Naive B cell (primary cell): ENCODE measurements around the gene COBL. TPM values are rescaled to one million over a fixed set of nuclear protein-coding genes. Genes with fewer than 3 reads are reported as not detected.

Source experiments
- ATAC-seq, 2 donors: fragments of 150-1000 bp; cut with Tn5 transposase; 2 replicates each; pipeline ENCODE4 v1.10.0; 2021; ENCODE audit warnings: low read depth in 2 of 2, mild to moderate bottlenecking in 2 of 2, moderate library complexity in 2 of 2
- DNase-seq: peaks from one replicate; pipeline ENCODE4 v3.0.0; 2022
- H3K27ac Mint-ChIP-seq, 6 donors: one replicate each; pipeline ENCODE4 v1.8.0; 2020 to 2022; ENCODE audit warnings: mild to moderate bottlenecking in 6 of 6, mixed read lengths in 6 of 6, moderate library complexity in 5 of 6, inconsistent platforms in 2 of 6
- H3K27me3 Mint-ChIP-seq, 3 donors: one replicate each; pipeline ENCODE4 v1.8.0; 2021 to 2022; ENCODE audit warnings: mixed read lengths in 3 of 3, mild to moderate bottlenecking in 1 of 3
- H3K36me3 Mint-ChIP-seq, 2 donors: one replicate each; pipeline ENCODE4 v1.8.0; 2020 to 2022; ENCODE audit warnings: mixed read lengths in 2 of 2, inconsistent platforms in 1 of 2, mild to moderate bottlenecking in 1 of 2
- H3K4me1 Mint-ChIP-seq, 3 donors: one replicate each; pipeline ENCODE4 v1.8.0; 2020 to 2022; ENCODE audit warnings: mixed read lengths in 3 of 3, inconsistent platforms in 1 of 3, mild to moderate bottlenecking in 1 of 3, moderate library complexity in 1 of 3
- H3K4me3 Mint-ChIP-seq, 8 donors: one replicate each; pipeline ENCODE4 v1.8.0; 2020 to 2022; ENCODE audit warnings: mild to moderate bottlenecking in 8 of 8, mixed read lengths in 8 of 8, moderate library complexity in 8 of 8, inconsistent platforms in 2 of 8
- H3K9me3 Mint-ChIP-seq, 7 donors: one replicate each; pipeline ENCODE4 v1.8.0; 2020 to 2022; ENCODE audit warnings: mixed read lengths in 7 of 7, mild to moderate bottlenecking in 5 of 7, inconsistent platforms in 2 of 7, moderate library complexity in 1 of 7
- polyA plus RNA-seq, 6 donors: library from polyadenylated mRNA; unstranded; fragments of 300-500 nt; fragmentation: Illumina TruSeq; gene quantifications; one replicate each; pipeline ENCODE4 v1.2.3, GENCODE V29; 2021; ENCODE audit warnings: low read depth in 6 of 6

COBL gene
- polyA plus RNA-seq, 6 donors from 2014 or later: not detected

DNA sequence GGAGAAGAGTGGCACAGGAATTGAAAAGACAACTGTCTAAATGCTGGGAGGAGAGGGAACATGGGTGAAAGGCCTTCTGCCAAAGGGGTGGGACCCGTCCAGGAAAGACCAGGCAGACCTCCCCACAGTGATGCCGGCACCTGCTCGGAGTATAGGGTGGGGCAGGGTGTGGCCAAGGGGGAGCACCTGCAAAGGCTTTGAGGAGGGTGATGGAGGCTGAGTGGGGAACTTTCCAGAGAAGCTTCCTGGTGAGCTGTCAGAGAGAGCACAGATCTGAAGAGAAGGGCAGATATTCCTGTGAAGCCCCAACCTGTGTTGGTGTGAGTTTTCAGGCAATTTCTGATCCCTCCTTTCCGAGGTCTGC lies 270.5 kb downstream of the COBL start:
- Mint-ChIP-seq H3K27ac (no peak overlapping the region), H3K9me3 (no peaks in the 10 kb centered on the region), H3K4me3 (no peak overlapping the region), H3K36me3 (no peaks in the 10 kb centered on the region), H3K4me1 (no peaks in the 10 kb centered on the region), H3K27me3 (no peaks in the 10 kb centered on the region)
- ATAC-seq: no peak
- DNase-seq: no peak

DNA sequence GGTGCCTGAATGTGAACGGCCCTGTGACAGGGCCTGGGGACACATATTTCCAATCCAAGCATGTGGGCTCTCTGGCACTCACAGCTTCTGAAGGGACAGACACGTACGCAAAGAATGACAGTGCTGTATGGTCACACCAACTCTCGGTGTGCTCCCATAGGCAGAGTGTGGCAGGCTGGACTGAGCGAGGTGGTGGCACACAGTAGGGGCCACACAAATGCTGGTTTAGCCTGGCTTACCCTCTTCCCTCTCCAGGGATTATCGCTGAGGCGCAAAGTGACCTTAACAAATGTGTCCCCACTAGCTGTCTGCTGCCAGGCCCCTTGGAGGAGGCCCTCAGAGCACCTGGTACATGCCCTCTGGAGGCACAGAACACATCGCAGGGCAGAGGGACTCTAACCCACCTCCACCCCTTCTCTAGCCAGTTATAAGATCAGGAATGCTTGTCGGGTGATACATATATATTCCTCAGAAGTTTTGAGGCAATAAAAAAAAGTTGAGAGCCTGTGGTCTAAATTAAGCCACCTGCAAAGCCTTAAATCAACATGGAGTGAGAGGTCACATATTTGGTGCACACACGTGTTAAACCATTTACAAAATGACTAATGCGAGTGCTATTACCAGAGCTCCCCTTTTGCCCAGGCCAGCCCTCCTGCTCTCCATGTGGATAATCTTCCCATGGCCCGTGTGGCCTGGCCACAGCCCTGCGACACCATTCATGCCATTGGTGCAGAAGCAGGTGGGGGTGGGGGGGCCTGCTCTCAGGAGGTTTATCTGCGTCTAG lies 271.1 kb downstream of the COBL start:
- DNase-seq (no peak), ATAC-seq (no peak)
- Mint-ChIP-seq H3K27ac (no peak overlapping the region), H3K27me3 (no peaks in the 10 kb centered on the region), H3K4me3 (no peak overlapping the region), H3K9me3 (no peaks in the 10 kb centered on the region), H3K4me1 (no peaks in the 10 kb centered on the region), H3K36me3 (no peaks in the 10 kb centered on the region)

DNA sequence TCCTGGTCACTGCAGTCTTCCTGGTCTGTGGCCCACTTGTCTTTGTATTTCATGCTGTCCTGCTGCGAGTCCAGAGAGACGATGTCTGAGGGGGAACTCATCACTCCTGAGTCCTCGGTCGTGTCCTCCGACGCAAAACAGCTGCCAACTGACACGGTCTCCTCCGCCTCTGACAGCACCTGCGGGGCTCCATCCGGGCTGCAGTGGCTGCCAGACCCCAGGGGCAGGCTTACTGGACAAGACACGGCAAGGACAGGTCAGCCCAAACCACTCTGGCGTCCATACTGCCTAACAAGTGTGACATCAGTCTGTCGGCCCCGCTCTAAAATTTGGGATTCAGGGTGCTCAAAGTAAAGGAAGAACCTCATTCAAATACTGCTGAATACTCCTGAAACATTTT lies 273.1 kb downstream of the COBL start:
- no peaks in the 10 kb centered on the region for H3K9me3 Mint-ChIP-seq
- no peaks in the 10 kb centered on the region for H3K4me1 Mint-ChIP-seq
- DNase-seq (no peak), ATAC-seq (no peak)
- H3K27me3 Mint-ChIP-seq: no peaks in the 10 kb centered on the region
- H3K4me3 Mint-ChIP-seq: no peak overlapping the region
- H3K36me3 Mint-ChIP-seq: no peaks in the 10 kb centered on the region
- no peak overlapping the region for H3K27ac Mint-ChIP-seq

DNA sequence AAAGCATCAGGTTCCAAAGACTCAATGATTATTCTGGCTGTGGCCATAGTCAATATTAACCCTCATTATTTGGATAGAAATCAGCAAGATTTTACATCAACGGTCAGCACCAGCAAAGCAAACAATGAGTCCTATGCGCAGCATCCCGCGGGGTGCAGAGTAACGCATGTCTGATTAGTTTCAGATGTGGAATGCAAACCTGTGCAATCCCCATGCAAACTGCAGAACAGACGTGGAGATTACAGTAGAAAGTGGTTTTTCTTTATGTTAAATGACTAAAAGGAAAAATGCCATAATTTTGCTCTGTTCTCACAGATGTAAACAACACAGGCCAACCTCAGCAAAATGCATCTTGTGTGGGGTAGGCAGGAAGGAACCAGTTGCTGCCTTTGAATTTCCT lies 275.8 kb downstream of the COBL start:
- Mint-ChIP-seq H3K27ac (no peak overlapping the region), H3K27me3 (no peaks in the 10 kb centered on the region), H3K36me3 (no peaks in the 10 kb centered on the region), H3K9me3 (no peaks in the 10 kb centered on the region), H3K4me3 (peak overlapping the region in 1 of 8 donors; percentile 68), H3K4me1 (no peaks in the 10 kb centered on the region)
- ATAC-seq (no peak), DNase-seq (no peak)

DNA sequence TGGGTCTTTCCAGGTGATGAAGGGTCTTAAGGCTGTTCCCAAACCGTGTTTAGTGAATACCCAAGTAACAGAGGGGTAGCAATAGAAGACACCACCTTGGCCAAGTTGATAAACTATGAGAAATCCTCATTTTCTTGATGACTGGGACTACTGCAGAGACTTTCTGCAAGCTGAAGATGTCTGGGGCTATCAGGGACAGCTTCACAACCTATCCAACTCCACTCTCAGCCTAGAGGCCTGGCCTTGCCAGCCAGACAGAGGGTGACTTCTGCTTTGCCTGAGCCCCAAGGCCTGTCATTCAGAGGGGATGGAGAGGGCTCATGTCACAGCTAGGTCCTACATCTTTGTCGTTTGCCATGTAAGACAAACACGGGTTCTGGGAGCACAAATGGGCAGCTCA lies 278.0 kb downstream of the COBL start:
- H3K27me3 Mint-ChIP-seq: no peaks in the 10 kb centered on the region
- ATAC-seq: no peak
- H3K9me3 Mint-ChIP-seq: no peaks in the 10 kb centered on the region
- no peaks in the 10 kb centered on the region for H3K36me3 Mint-ChIP-seq
- H3K4me1 Mint-ChIP-seq: no peaks in the 10 kb centered on the region
- no peak overlapping the region for H3K27ac Mint-ChIP-seq
- no peak for DNase-seq
- H3K4me3 Mint-ChIP-seq: no peak overlapping the region

DNA sequence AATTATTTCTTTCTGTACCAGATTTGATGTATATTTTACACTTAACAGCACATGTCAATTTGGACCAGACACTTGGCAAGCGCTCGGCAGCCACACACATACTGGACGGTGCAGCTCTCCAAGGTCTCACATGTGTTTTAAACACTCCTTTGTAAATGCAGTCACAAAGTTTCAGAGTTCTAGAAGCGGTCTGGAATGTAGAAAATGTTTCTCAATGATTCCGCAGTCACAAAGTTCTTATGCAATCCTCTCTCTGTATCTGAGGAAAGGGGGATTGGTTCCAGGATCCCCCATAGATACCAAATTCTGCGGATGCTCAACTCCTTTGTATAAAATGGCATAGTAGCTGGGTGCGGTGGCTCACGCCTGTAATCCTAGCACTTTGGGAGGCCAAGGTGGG lies 280.9 kb downstream of the COBL start:
- Mint-ChIP-seq H3K9me3 (no peaks in the 10 kb centered on the region), H3K36me3 (no peaks in the 10 kb centered on the region), H3K4me3 (no peak overlapping the region), H3K27ac (no peak overlapping the region), H3K27me3 (no peaks in the 10 kb centered on the region), H3K4me1 (no peaks in the 10 kb centered on the region)
- no peak for DNase-seq
- no peak for ATAC-seq

DNA sequence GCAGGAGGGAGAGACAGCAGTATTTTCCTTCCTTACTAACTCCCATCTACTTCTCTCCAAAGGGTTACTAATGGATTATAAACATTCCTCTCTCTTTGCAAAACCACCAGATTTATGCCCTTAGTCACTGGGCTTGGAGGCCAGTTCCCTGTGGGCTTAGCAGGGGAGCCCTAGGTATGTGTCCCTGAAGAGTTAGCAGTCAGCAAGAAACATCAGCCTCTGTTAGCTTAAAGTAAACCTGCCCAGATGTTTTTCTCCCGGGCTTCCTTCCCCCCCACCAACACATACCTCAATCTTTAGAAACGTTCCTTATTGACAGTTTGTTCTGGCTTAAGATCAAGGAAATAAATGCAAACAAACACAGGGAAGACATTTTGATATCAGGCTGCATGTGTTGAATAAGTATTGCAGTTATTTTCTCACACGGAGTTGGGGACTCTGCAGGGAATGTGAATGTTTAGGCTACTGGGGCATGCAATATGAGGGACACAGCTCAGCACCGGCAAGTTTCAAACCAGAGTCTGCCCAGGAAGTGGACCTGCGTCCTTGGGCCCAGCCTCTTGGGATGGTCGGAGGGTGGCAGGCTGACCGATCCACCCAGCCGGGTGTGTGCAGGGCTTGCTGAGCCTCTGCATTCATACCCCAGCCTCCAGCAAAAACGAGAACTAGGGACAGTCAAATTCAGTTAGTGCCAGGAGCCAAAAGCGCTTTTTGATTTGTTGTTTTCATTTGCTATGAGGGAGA lies 281.9 kb downstream of the COBL start:
- H3K36me3 Mint-ChIP-seq: no peaks in the 10 kb centered on the region
- no peak overlapping the region for H3K4me3 Mint-ChIP-seq
- no peaks in the 10 kb centered on the region for H3K4me1 Mint-ChIP-seq
- DNase-seq (no peak), ATAC-seq (no peak)
- H3K27ac Mint-ChIP-seq: no peak overlapping the region
- no peaks in the 10 kb centered on the region for H3K27me3 Mint-ChIP-seq
- H3K9me3 Mint-ChIP-seq: no peaks in the 10 kb centered on the region

DNA sequence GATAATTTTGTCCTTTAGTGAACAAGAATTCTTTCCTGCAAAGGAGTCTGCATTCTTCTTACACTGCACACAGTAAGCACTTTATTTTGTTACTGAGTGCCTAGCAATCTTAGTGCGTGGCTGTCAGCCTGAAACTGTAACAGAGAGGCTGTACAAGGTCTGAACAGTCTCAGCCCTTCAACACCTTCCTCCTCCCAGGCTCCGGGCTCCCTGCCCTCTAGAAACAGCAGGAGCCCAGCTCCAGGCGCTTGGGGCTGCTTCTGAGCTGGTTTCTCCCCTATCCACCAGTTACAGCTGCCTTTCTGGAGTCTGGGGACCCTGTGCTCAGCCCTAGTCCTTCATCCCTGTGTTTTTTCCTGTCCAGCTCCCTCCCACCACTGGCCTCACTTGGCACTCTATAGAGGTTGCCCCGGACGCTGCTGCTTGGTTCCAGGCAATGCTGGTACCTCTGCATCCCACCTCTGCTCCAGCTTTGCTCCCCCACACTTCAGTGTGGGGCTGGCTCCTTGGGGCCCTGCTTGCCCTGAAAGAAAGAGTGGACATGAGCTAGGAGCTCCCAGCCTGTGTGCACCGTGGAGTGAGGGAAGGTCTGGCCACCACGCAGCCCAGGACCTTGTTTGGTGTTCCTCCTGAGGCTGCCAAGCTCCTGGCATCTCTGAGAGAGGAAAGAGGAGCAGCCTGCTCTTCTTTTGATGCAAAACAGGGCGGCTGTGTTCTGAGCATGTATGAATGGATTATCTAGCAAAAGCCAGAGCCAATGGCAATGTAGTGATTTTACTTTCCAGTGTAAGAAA lies 282.7 kb downstream of the COBL start:
- Mint-ChIP-seq H3K4me3 (no peak overlapping the region), H3K4me1 (no peaks in the 10 kb centered on the region), H3K27ac (peak overlapping the region in 1 of 6 donors; percentile 58), H3K27me3 (no peaks in the 10 kb centered on the region), H3K9me3 (no peaks in the 10 kb centered on the region), H3K36me3 (no peaks in the 10 kb centered on the region)
- ATAC-seq (no peak), DNase-seq (no peak)

DNA sequence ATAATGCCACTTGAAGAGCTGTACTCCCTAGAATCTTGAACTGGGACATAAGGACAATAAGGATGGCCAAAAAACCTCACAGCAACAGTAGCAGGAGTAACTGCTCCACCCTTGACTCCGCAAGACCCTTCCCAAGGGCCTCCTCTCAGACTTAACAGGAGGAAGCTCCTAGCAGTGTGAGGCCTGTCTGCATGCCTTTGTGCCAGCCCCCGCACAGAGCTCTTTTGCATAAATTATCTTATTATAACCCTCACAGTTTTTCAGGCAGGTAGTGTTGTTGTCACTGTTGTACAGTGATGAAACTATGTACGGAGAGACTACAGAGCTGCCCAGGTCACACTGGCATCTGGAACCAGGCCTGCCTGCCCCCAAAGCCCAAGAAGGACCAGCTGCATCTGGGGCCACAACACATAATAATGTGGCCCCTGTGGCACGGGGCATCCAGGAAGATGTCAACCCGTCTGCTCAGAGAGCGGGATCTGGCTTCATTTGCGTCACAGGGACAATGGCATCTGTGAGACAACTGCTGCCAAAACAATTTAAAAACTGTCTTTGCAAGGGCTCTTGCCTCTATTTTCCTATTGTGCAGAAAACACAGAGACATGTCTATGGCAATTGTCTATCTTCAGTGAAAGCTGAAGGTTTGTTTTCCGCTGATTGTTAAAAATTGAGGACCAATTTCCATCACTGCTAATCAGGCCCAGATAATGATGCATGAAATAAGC lies 284.7 kb downstream of the COBL start:
- no peaks in the 10 kb centered on the region for H3K9me3 Mint-ChIP-seq
- DNase-seq (no peak), ATAC-seq (no peak)
- no peaks in the 10 kb centered on the region for H3K27me3 Mint-ChIP-seq
- H3K4me3 Mint-ChIP-seq: no peak overlapping the region
- H3K36me3 Mint-ChIP-seq: no peaks in the 10 kb centered on the region
- H3K4me1 Mint-ChIP-seq: no peaks in the 10 kb centered on the region
- H3K27ac Mint-ChIP-seq: no peak overlapping the region

DNA sequence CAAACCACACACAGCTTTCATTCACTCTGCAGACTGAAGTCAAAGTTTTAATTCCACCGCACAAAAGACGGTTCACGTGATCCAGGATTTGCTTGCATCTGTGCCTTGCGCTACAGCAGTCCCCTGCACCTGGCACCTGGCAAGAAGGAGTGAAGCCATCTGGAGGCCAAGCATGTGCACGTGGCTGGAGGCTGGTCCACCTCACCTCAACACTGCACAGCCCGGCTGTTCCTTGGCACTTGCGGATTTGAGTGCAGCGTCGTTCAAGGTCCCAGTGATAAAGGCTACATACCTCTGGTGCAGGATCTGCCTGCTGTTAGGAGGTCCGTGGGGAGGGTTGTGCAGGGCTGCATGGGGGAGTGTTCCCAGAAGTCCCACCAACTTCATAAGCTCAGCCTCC lies 285.4 kb downstream of the COBL start:
- Mint-ChIP-seq H3K4me1 (no peaks in the 10 kb centered on the region), H3K27ac (no peak overlapping the region), H3K4me3 (no peak overlapping the region), H3K36me3 (no peaks in the 10 kb centered on the region), H3K9me3 (no peaks in the 10 kb centered on the region), H3K27me3 (no peaks in the 10 kb centered on the region)
- no peak for ATAC-seq
- no peak for DNase-seq

DNA sequence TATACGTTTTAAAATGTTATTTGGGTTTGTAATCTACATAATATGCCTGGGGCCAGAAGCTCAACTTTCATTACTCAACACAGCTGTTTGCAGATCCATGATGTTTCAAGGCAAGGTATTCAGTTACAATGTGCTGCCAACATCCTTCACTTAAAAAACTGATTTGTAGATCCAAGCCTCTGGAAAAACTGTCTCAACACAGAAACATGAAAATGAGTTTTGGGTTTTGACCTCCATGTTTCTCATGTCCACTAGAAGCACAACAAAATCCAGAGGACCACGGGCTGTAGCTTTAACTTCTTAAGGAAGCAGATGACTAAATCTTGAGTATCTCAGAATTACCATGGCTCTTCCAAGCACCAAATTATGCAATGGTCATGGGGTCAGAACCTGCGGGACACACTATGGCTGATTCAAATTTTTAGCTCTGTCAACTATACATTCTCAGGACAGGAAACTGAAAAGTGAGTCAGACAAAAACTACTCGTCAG lies 286.9 kb downstream of the COBL start:
- H3K36me3 Mint-ChIP-seq: no peaks in the 10 kb centered on the region
- ATAC-seq (no peak), DNase-seq (no peak)
- no peak overlapping the region for H3K27ac Mint-ChIP-seq
- H3K9me3 Mint-ChIP-seq: no peaks in the 10 kb centered on the region
- no peak overlapping the region for H3K4me3 Mint-ChIP-seq
- no peaks in the 10 kb centered on the region for H3K27me3 Mint-ChIP-seq
- H3K4me1 Mint-ChIP-seq: no peaks in the 10 kb centered on the region

DNA sequence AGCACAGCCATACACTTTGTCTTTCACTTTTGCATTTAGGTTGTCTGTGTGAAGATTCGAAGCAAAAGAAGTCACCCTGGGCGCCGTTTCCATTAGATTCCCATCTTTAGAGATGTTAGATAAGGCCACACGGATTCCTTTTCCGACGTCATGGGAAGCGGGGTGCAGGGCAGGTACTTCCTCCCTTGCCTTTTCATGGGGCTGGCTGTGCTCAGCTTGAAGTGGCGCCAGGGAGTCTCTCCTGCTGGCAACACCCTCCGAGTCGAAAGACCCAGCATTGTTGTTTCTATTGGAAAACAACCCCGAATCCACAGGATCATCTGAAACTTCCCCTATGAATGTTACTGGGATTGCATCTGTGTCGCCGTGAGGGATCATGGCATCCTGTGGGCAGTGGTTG lies 287.5 kb downstream of the COBL start:
- Mint-ChIP-seq H3K4me3 (no peak overlapping the region), H3K9me3 (no peaks in the 10 kb centered on the region), H3K27me3 (no peaks in the 10 kb centered on the region), H3K27ac (peak overlapping the region in 1 of 6 donors; percentile 68), H3K4me1 (no peaks in the 10 kb centered on the region), H3K36me3 (no peaks in the 10 kb centered on the region)
- ATAC-seq (no peak), DNase-seq (no peak)
